WTC11 (cell line): ENCODE results near the gene PPP2R1B.

Experiments used
- CTCF ChIP-seq: fragments of 200-600 bp; IDR thresholded peaks from 2 replicates; pipeline ENCODE4 v1.8.0; 2022; ENCODE audit warnings: antibody characterized with exemption
- JUN ChIP-seq: sonication (generic); formaldehyde crosslinking; IDR thresholded peaks from 2 replicates; pipeline ENCODE4 v1.8.0; 2023; ENCODE audit warnings: mild to moderate bottlenecking, missing genetic modification reagents
- ZNF423 ChIP-seq: fragments of 250-450 bp; sonication (Bioruptor Pico); IDR thresholded peaks from 2 replicates; pipeline ENCODE4 v2.1.2; 2022; ENCODE audit warnings: mild to moderate bottlenecking, moderate library complexity

- TF ChIP-seq JUN (CRISPR knock-in tag) (no peak), ZNF423 (CRISPR knock-in tag) (no peak), CTCF (no peak)
These were observed 31.0 kb upstream of the PPP2R1B start for GRCh38 chr11:111797145-111797581.
